NCI-H526 treated with DMSO at 0.1 percent for 48 hours (cell line): ENCODE measurements around the gene CRISPLD2.

ENCODE experiments used
- DNase-seq: peaks from one replicate; lab custom pipeline; 2025; lab: John Stamatoyannopoulos, UW

Gene CRISPLD2

GRCh38 chr16:84957792-84958191 lies 138.0 kb downstream of the CRISPLD2 start:
- DNase-seq = no peak
